Heart right ventricle (tissue), 16 donors: Measurements from ENCODE around the gene NPM3. TPM values are rescaled to one million over a fixed set of nuclear protein-coding genes. Genes with fewer than 3 reads are reported as not detected.
"Not testable (repeated sequence)": the region's sequence is repeated elsewhere in the genome, so short reads cannot be mapped to it uniquely, and the experiment has no call there.

Source experiments
- ATAC-seq, 8 donors: fragments of 200-7000 bp; cut with Tn5 transposase; one replicate each; pipeline ENCODE4 v1.9.1; 2020; ENCODE audit warnings: mild to moderate bottlenecking in 8 of 8, moderate library complexity in 8 of 8, moderate number of reproducible peaks in 1 of 8
- DNase-seq, 2 donors: peaks; one replicate each; pipeline ENCODE4 v3.0.0-alpha.2; 2020
- H3K27ac ChIP-seq, 10 donors: fragments of 200-600 bp; sonication (generic) in 2 of 10; one replicate each; pipeline versions ENCODE4 v1.5.0 to v1.8.0; 2020 to 2022; ENCODE audit warnings: mild to moderate bottlenecking in 3 of 10
- H3K27me3 ChIP-seq, 7 donors: fragments of 200-600 bp; one replicate each; pipeline ENCODE4 v1.8.0; 2021 to 2022; ENCODE audit warnings: mild to moderate bottlenecking in 2 of 7
- H3K36me3 ChIP-seq, 9 donors: fragments of 200-600 bp; sonication (generic) in 1 of 9; one replicate each; pipeline versions ENCODE4 v1.5.0 to v1.8.0; 2020 to 2022; ENCODE audit warnings: mild to moderate bottlenecking in 2 of 9
- H3K4me1 ChIP-seq, 9 donors: fragments of 200-600 bp; sonication (generic) in 1 of 9; one replicate each; pipeline versions ENCODE4 v1.5.0 to v1.8.0; 2020 to 2022; ENCODE audit warnings: mild to moderate bottlenecking in 4 of 9
- H3K4me3 ChIP-seq, 10 donors: fragments of 200-600 bp; sonication (generic) in 2 of 10; one replicate each; pipeline versions ENCODE4 v1.5.0 to v1.8.0; 2020 to 2022; ENCODE audit warnings: mild to moderate bottlenecking in 7 of 10, moderate library complexity in 2 of 10
- H3K9me3 ChIP-seq, 11 donors: fragments of 200-600 bp in 10 of 11; sonication (generic) in 2 of 11; one replicate each; pipeline versions ENCODE4 v1.5.0 to v1.8.0; 2013 to 2022; ENCODE audit warnings: mild to moderate bottlenecking in 2 of 11, control low read depth in 1 of 11, moderate library complexity in 1 of 11
- WGBS, 2 donors: extraction: QIAGEN DNeasy Blood & Tissue Kit; methylation state at CpG; one replicate each; pipeline ENCODE4 v1.1.7; 2013; ENCODE audit warnings: inconsistent platforms in 1 of 2; 5-methylcytosine and 5-hydroxymethylcytosine counted together
- intact Hi-C, 10 donors: fragments of 100-400 bp; cut with DNase I; formaldehyde crosslinking; loops; one replicate each; pipeline versions ENCODE4 v1.11.1 to v1.14.2; 2022
- polyA plus RNA-seq, 2 donors: library from polyadenylated mRNA; stranded (reverse); fragments of 200-250 nt; gene quantifications; one replicate each; pipeline ENCODE4 v1.2.3, GENCODE V29; 2013
- total RNA-seq, 10 donors: library from RNA; stranded (reverse); fragmentation: NEBNext Ultra II Directional in 3 of 10; extraction: Animal tissue kit (Norgen Biotek cat#: 25700) in 3 of 10; gene quantifications; one replicate each; pipeline versions ENCODE4 v1.2.1 to v1.2.4, GENCODE V29; 2021 to 2023
- TF ChIP-seq, protein P1 (sequence below), 9 donors: fragments of 200-600 bp; sonication (generic) in 2 of 9; IDR thresholded peaks; one replicate each; pipeline versions ENCODE4 v1.5.0 to v1.8.0; 2021 to 2022; ENCODE audit warnings: antibody characterized with exemption in 9 of 9, mild to moderate bottlenecking in 5 of 9, moderate library complexity in 1 of 9
- donor health status: Arrhythmogenic right ventricular cardiomyopathy.
- donor health status: ischemic (EF 13 %, LVEDD 7.1; RV severe dilation, severe dysfunction).
- donor health status: healthy with polysubstance abuse.
- donor health status: DM: no; HTN: yes; CAD: no.
- donor health status: DM: no; HTN: no; CAD: no.
- donor health status: ischemic (EF 25% LVEDD 6.9; RV normal size, moderate dysfunction).
- donor health status: ischemic (EF 25% LVEDD 5.7; RV mildly dilated, moderate dysfunction).
- donor health status: healthy.
- donor health status: DM: yes; HTN: yes; CAD: no.
- donor health status: Ischemic cardiomyopathy.
- donor health status: ischemic (EF 35%, LVEDD 5.7; RV mildly dilated, moderate dysfunction).
- donor health status: nonischemic (EF 11% LVEDD 7.7; RV severe dilation, severe dysfunction).
- donor health status: DM: yes; HTN: yes; CAD: no.
- donor health status: PGD.
- donor health status: ischemic (EF 29% LVEDD 5.4; RV normal size, mild dysfunction).
- donor health status: nonischemic (EF 23%, LVEDD 6.1; RV moderate dilation, normal function).

The NPM3 gene
- total and polyA plus RNA-seq, 12 donors = 4.9 to 23.3 (median 7.0) TPM

DNA sequence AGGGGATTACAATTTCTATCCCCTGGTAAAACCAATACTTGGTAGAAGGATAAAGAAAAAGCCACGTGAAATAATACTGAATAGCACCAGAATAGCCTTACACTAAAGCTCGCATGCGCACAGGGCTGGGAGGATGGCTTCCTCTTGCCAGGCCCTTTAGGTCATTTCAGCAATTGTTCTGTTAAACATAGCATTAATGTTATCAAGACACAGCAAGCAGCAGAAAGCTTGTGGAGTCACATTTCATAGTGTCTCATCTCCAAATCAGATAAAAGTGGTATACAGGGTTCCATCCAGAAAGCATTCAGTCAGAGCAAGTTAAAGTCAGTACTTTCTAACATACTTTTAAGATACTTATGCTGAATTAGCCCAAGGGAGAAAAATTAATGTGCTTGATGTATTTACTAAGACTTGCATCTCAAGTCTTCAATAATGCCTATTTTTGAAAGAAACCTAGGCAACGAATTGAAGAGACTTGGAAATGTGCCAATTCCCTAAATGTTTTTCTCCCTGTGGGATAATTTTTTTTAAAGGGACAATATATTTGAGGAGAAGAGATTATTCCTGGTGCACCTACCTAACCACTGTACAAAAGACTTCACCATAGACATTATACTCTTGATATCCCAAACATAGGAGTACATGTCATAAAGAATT is 14.3 kb upstream of the NPM3 start:
- WGBS, 2 donors = 59 to 65% methylated on average over 4 of the region's 4 CpGs
- ATAC-seq = peak in 1 of 8 donors; percentile 45
- peaks cover 0 to 100% (median 93%) of the 10 kb centered on the region in 9 donors for H3K36me3 ChIP-seq
- TF ChIP-seq, protein P1, sequence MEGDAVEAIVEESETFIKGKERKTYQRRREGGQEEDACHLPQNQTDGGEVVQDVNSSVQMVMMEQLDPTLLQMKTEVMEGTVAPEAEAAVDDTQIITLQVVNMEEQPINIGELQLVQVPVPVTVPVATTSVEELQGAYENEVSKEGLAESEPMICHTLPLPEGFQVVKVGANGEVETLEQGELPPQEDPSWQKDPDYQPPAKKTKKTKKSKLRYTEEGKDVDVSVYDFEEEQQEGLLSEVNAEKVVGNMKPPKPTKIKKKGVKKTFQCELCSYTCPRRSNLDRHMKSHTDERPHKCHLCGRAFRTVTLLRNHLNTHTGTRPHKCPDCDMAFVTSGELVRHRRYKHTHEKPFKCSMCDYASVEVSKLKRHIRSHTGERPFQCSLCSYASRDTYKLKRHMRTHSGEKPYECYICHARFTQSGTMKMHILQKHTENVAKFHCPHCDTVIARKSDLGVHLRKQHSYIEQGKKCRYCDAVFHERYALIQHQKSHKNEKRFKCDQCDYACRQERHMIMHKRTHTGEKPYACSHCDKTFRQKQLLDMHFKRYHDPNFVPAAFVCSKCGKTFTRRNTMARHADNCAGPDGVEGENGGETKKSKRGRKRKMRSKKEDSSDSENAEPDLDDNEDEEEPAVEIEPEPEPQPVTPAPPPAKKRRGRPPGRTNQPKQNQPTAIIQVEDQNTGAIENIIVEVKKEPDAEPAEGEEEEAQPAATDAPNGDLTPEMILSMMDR (IDR thresholded peaks at IDR 0.05) = no peak
- intact Hi-C loops = no loop called here
- H3K9me3 ChIP-seq = no peaks in the 10 kb centered on the region
- no peaks in the 10 kb centered on the region for H3K27me3 ChIP-seq
- H3K4me1 ChIP-seq = peaks cover 0 to 23% (median 10%) of the 10 kb centered on the region in 9 donors
- H3K4me3 ChIP-seq = no peak overlapping the region
- no peak overlapping the region for H3K27ac ChIP-seq
- no peak for DNase-seq

DNA sequence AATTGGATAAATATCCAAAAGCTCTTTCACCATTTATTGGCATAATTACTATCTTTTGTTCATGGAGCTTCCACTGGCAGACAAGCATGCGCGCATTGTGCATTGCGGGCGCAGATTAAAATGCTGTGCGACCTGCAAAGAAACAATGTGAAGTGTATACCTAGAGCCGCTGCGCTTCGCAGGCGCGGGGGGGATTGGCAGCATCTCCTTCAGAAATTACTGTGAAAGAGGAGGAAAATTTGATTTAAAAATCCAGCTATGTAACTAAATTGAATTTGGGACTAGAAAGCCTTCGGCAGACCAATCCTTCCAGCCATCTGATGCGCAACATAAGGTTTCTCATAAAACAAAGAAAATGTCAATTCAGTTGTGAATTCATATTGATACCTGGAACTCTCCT is 10.3 kb upstream of the NPM3 start:
- no peak overlapping the region for H3K4me3 ChIP-seq
- intact Hi-C loops = no loop called here
- DNase-seq (no peak), ATAC-seq (no peak)
- peaks cover 0 to 100% (median 94%) of the 10 kb centered on the region in 9 donors for H3K36me3 ChIP-seq
- 98% methylated on average over 12 of the region's 12 CpGs for whole genome bisulfite sequencing, 2 donors
- H3K9me3 ChIP-seq = no peaks in the 10 kb centered on the region
- no peak overlapping the region for H3K27ac ChIP-seq
- TF ChIP-seq, protein P1 (IDR thresholded peaks at IDR 0.05) = no peak
- H3K4me1 ChIP-seq = peaks cover 0 to 20% (median 7%) of the 10 kb centered on the region in 9 donors
- no peaks in the 10 kb centered on the region for H3K27me3 ChIP-seq

DNA sequence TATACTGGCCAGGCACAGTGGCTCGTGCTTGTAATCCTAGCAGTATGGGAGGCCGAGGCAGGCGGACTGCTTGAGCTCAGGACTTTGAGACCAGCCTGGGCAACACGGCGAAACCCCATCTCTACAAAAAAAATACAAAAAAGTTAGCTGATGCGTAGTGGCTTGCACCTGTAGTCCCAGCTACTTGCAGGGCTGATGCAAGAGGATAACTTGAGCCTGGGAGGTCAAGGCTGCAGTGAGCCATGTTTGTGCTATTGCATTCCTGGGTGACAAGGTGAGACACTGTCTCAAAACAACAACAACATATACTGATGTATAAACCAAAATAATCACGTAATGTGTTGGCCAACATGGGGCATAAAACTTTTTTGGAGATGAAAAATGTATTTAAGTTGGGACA is 6.4 kb upstream of the NPM3 start:
- Histone ChIP-seq H3K27me3 (no peaks in the 10 kb centered on the region), H3K4me3 (no peak overlapping the region), H3K27ac (no peak overlapping the region), H3K4me1 (peaks cover 0 to 7% (median 0%) of the 10 kb centered on the region in 9 donors), H3K9me3 (no peaks in the 10 kb centered on the region), H3K36me3 (peaks cover 0 to 100% (median 89%) of the 10 kb centered on the region in 9 donors)
- ATAC-seq (no peak), DNase-seq (no peak)
- TF ChIP-seq, protein P1 (IDR thresholded peaks at IDR 0.05) = no peak
- intact Hi-C loops = no loop called here
- WGBS, 2 donors = 93 to 94% methylated on average over 7 of the region's 7 CpGs

DNA sequence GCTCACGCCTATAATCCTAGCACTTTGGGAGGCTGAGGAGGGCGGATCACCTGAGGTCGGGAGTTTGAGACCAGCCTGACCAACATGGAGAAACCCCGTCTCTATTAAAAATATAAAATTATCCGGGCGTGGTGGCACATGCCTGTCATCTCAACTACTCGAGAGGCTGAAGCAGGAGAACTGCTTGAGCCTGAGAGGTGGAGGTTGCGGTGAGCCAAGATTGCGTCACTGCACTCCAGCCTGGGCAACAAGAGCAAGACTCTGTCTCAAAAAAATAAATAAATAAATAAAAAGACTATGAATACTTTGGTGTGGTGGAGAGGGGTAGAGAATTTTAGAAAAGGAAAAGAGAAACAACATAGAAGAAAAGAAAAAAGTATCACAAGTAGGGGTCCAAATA is 6.0 kb upstream of the NPM3 start:
- Histone ChIP-seq H3K36me3 (peaks cover 0 to 100% (median 89%) of the 10 kb centered on the region in 9 donors), H3K4me1 (peaks cover 0 to 11% (median 3%) of the 10 kb centered on the region in 9 donors)
- intact Hi-C loops, ATAC-seq, H3K4me3 ChIP-seq, H3K27me3 ChIP-seq, H3K27ac ChIP-seq, DNase-seq, H3K9me3 ChIP-seq: not testable (repeated sequence)
- 88 to 92% methylated on average over 9 of the region's 9 CpGs for WGBS, 2 donors

DNA sequence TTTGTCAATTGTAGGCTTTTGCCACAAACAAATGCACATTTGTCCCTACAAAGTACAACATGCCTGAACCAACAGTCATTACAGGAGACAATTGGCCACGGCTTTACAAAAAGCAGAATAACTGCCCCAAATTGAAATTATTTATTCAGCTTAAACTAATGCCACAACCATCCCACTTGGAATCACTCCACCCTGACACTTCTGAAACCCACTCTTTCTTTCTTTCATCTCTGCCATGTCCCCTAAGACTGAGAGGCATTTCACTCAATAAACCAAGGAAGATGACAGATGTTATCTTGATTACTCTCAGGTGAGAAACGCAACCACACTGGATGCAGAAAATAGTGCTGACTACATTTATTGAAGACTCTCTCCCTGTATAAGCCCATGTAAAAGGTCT is 2.6 kb upstream of the NPM3 start:
- intact Hi-C loops = no loop called here
- ATAC-seq (no peak), DNase-seq (no peak)
- TF ChIP-seq, protein P1 (IDR thresholded peaks at IDR 0.05) = no peak
- peaks cover 0 to 72% (median 58%) of the 10 kb centered on the region in 9 donors for H3K36me3 ChIP-seq
- H3K27me3 ChIP-seq = no peaks in the 10 kb centered on the region
- no peak overlapping the region for H3K27ac ChIP-seq
- H3K4me3 ChIP-seq = no peak overlapping the region
- 73 to 78% methylated on average over 2 of the region's 2 CpGs for WGBS, 2 donors
- H3K9me3 ChIP-seq = no peaks in the 10 kb centered on the region
- peaks cover 0 to 42% (median 20%) of the 10 kb centered on the region in 9 donors for H3K4me1 ChIP-seq
